Endodermal cell (in vitro differentiated cells): ENCODE results near the gene SNAI1. TPM values are rescaled to one million over a fixed set of nuclear protein-coding genes. Genes with fewer than 3 reads are reported as not detected.
A peak's percentile ranks its signal among the peaks of the same experiment; 100 is the strongest.

Experiments used
- DNase-seq: peaks from one replicate; pipeline ENCODE4 v3.0.0-alpha.2; 2017
- H3K27ac ChIP-seq: 2 replicates; pipeline ENCODE4 v1.5.1; 2013; ENCODE audit warnings: mild to moderate bottlenecking, low read depth, low read length, moderate library complexity
- H3K27me3 ChIP-seq: 2 replicates; pipeline ENCODE4 v1.6.1; 2013; ENCODE audit warnings: mild to moderate bottlenecking, low read length, moderate library complexity; ENCODE audit not compliant: insufficient read depth, control insufficient read depth, poor library complexity, severe bottlenecking
- H3K36me3 ChIP-seq: 2 replicates; pipeline ENCODE4 v1.7.0; 2013; ENCODE audit warnings: mild to moderate bottlenecking, low read length, moderate library complexity; ENCODE audit not compliant: control insufficient read depth, insufficient read depth
- H3K4me1 ChIP-seq: one replicate; pipeline ENCODE4 v1.7.0; 2013; ENCODE audit warnings: low read length; ENCODE audit not compliant: control insufficient read depth, insufficient read depth
- H3K4me3 ChIP-seq: 2 replicates; pipeline ENCODE4 v1.5.1; 2013; ENCODE audit warnings: mild to moderate bottlenecking, low read length, moderate library complexity
- H3K9ac ChIP-seq: 2 replicates; pipeline ENCODE4 v1.6.1; 2013; ENCODE audit warnings: mild to moderate bottlenecking, low read length, moderate library complexity; ENCODE audit not compliant: poor library complexity, severe bottlenecking; ENCODE audit errors: extremely low read depth
- H3K9me3 ChIP-seq: 2 replicates; pipeline ENCODE4 v1.6.1; 2013; ENCODE audit warnings: mild to moderate bottlenecking, low read length, moderate library complexity; ENCODE audit not compliant: control insufficient read depth
- H3K27ac Mint-ChIP-seq: 2 replicates; pipeline ENCODE4 v1.8.0; 2020; ENCODE audit warnings: mixed read lengths
- H3K27me3 Mint-ChIP-seq: 2 replicates; pipeline ENCODE4 v1.8.0; 2021; ENCODE audit warnings: mild to moderate bottlenecking, mixed read lengths; ENCODE audit not compliant: insufficient read depth
- H3K36me3 Mint-ChIP-seq: 2 replicates; pipeline ENCODE4 v1.8.0; 2020; ENCODE audit warnings: low read depth, mixed read lengths
- H3K4me1 Mint-ChIP-seq: 2 replicates; pipeline ENCODE4 v1.8.0; 2020; ENCODE audit warnings: mixed read lengths
- H3K4me3 Mint-ChIP-seq: 2 replicates; pipeline ENCODE4 v1.8.0; 2020; ENCODE audit warnings: mild to moderate bottlenecking, moderate library complexity, mixed read lengths
- H3K9me3 Mint-ChIP-seq: 2 replicates; pipeline ENCODE4 v1.8.0; 2020; ENCODE audit warnings: mild to moderate bottlenecking, mixed read lengths
- whole genome bisulfite sequencing, 2 experiments: methylation state at CpG; one replicate each; pipeline versions ENCODE4 v1.1.5 to v1.1.7; 2013; ENCODE audit warnings: missing lambda C conversion rate in 2 of 2, mixed read lengths in 1 of 2; ENCODE audit not compliant: insufficient coverage in 1 of 2, insufficient read length in 1 of 2; 5-methylcytosine and 5-hydroxymethylcytosine counted together
- total RNA-seq, 2 donors: library from RNA; stranded (reverse); fragmentation: NEBNext Ultra II Directional in 1 of 2; extraction: Animal tissue kit (Norgen Biotek cat#: 25700) in 1 of 2; gene quantifications; 2 replicates in 1 of 2; 3 replicates in 1 of 2; pipeline ENCODE4 v1.2.1, GENCODE V29; 2021
- TF ChIP-seq, protein P1 (sequence below): fragments of 200-600 bp; sonication (generic); conservative IDR thresholded peaks from 2 replicates; pipeline ENCODE4 v1.5.0; 2021; ENCODE audit warnings: antibody characterized with exemption, mild to moderate bottlenecking

The SNAI1 gene
- total RNA-seq, 2 donors from 2014 or later, result 10.6 to 13.1 TPM

DNA sequence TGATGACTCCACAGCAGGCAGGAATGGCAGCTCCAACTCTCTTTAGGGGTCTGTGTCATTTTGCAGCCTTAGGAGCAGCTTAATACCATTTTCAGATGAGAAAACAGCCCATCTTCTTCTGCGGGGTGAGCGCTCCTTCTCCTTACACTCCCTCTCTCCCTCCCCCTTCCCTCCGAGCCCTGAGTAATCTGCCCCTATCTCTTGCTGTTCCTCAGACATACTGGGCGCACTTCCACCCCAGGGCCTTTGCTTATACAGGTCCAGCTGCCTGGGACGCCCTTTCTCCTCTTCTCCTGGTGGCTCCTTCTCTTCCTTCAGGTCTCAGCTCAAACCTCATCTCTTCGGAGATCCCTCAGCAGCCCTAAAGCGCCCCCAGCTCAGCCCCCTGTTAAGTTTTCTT, 54.8 kb downstream of the SNAI1 start:
- no peaks in the 10 kb centered on the region for H3K9me3 Mint-ChIP-seq
- Histone ChIP-seq H3K27me3 (no peaks in the 10 kb centered on the region), H3K4me1 (peaks cover 11% of the 10 kb centered on the region), H3K9me3 (no peaks in the 10 kb centered on the region), H3K36me3 (no peaks in the 10 kb centered on the region), H3K4me3 (no peak overlapping the region), H3K9ac (no peak overlapping the region), H3K27ac (no peak overlapping the region)
- WGBS, 2 experiments, result 82 to 91% methylated on average over 7 of the region's 7 CpGs
- no peak overlapping the region for H3K4me3 Mint-ChIP-seq
- no peak overlapping the region for H3K27ac Mint-ChIP-seq
- no peaks in the 10 kb centered on the region for H3K27me3 Mint-ChIP-seq
- no peaks in the 10 kb centered on the region for H3K36me3 Mint-ChIP-seq
- H3K4me1 Mint-ChIP-seq, result peaks cover 11% of the 10 kb centered on the region
- DNase-seq, result no peak
- TF ChIP-seq, protein P1, sequence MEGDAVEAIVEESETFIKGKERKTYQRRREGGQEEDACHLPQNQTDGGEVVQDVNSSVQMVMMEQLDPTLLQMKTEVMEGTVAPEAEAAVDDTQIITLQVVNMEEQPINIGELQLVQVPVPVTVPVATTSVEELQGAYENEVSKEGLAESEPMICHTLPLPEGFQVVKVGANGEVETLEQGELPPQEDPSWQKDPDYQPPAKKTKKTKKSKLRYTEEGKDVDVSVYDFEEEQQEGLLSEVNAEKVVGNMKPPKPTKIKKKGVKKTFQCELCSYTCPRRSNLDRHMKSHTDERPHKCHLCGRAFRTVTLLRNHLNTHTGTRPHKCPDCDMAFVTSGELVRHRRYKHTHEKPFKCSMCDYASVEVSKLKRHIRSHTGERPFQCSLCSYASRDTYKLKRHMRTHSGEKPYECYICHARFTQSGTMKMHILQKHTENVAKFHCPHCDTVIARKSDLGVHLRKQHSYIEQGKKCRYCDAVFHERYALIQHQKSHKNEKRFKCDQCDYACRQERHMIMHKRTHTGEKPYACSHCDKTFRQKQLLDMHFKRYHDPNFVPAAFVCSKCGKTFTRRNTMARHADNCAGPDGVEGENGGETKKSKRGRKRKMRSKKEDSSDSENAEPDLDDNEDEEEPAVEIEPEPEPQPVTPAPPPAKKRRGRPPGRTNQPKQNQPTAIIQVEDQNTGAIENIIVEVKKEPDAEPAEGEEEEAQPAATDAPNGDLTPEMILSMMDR, result no peak

DNA sequence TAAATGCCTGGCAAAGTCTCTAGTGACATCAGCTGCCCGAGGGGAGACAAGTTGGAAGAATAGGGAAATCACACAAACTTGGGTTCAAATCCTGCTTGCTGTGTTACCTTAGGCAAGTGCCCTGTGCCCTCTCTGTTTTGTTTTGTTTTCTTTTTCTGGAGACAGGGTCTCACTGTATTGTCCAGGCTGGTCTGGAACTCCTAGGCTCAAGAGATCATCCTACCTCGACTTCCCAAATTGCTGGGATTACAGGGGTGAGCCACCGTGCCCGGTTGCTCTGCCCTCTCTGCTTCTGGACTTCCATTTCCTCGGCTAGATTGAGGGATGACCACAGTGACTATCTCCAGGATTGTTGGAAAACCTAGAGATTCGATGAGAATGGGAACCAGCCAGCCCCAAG, 55.4 kb downstream of the SNAI1 start:
- Histone ChIP-seq H3K4me1 (peaks cover 11% of the 10 kb centered on the region), H3K9ac (no peak overlapping the region), H3K36me3 (no peaks in the 10 kb centered on the region), H3K9me3 (no peaks in the 10 kb centered on the region), H3K27me3 (no peaks in the 10 kb centered on the region), H3K4me3 (no peak overlapping the region), H3K27ac (no peak overlapping the region)
- Mint-ChIP-seq H3K9me3 (no peaks in the 10 kb centered on the region), H3K4me3 (no peak overlapping the region), H3K4me1 (peaks cover 11% of the 10 kb centered on the region), H3K27me3 (no peaks in the 10 kb centered on the region), H3K36me3 (no peaks in the 10 kb centered on the region), H3K27ac (peak overlapping the region; percentile 20)
- 63 to 69% methylated on average over 6 of the region's 6 CpGs for WGBS, 2 experiments
- TF ChIP-seq, protein P1, result no peak
- DNase-seq, result peak; percentile 44

Other genes starting within 250 kb of the SNAI1 start
- gene SLC9A8, start 170.2 kb upstream of the SNAI1 start, total RNA-seq, result 10 to 100 TPM in 1 of 2 donors, 1 to 10 TPM in 1; 8.6 to 10.3 TPM
- 10 to 100 TPM in 1 of 2 donors, 1 to 10 TPM in 1; 8.6 to 10.4 TPM for gene SPATA2, start 67.5 kb upstream of the SNAI1 start, total RNA-seq
- 10 to 100 TPM; 48.8 to 52.5 TPM for gene RNF114, start 46.6 kb upstream of the SNAI1 start, total RNA-seq
- 100 to 1,000 TPM; 165 to 168 TPM for gene UBE2V1, start 130.2 kb downstream of the SNAI1 start, total RNA-seq
- gene PEDS1, start 170.7 kb downstream of the SNAI1 start, total RNA-seq, result 10 to 100 TPM; 28.0 to 30.9 TPM
- 10 to 100 TPM; 14.9 to 15.1 TPM for gene CEBPB, start 207.8 kb downstream of the SNAI1 start, total RNA-seq